Astrocyte (in vitro differentiated cells and primary cell): ENCODE results near the gene PRR5L. TPM values are rescaled to one million over a fixed set of nuclear protein-coding genes. Genes with fewer than 3 reads are reported as not detected.
A peak's percentile ranks its signal among the peaks of the same experiment; 100 is the strongest.

Experiments used
- DNase-seq: peaks from one replicate; pipeline ENCODE4 v3.0.0-alpha.2; 2010; ENCODE audit warnings: low read depth
- FAIRE-seq: peaks from 2 replicates; lab custom pipeline; 2011; peaks lifted over from hg19 to GRCh38; lab: Jason Lieb, UNC
- H2AFZ ChIP-seq: 2 replicates; pipeline ENCODE4 v1.6.0; 2012; ENCODE audit warnings: low read depth, low read length, inconsistent platforms
- H3K27ac ChIP-seq: 2 replicates; pipeline ENCODE4 v1.5.1; 2011; ENCODE audit warnings: low read depth, low read length, inconsistent platforms
- H3K27me3 ChIP-seq: 2 replicates; pipeline ENCODE4 v1.6.0; 2011; ENCODE audit warnings: low read length, inconsistent platforms; ENCODE audit not compliant: insufficient read depth
- H3K36me3 ChIP-seq: 2 replicates; pipeline ENCODE4 v1.5.1; 2011; ENCODE audit warnings: low read length, inconsistent platforms; ENCODE audit not compliant: insufficient read depth
- H3K4me1 ChIP-seq: 2 replicates; pipeline ENCODE4 v1.5.1; 2011; ENCODE audit warnings: low read length, inconsistent platforms; ENCODE audit not compliant: insufficient read depth
- H3K4me2 ChIP-seq: 2 replicates; pipeline ENCODE4 v1.6.0; 2012; ENCODE audit warnings: low read length, inconsistent platforms
- H3K4me3 ChIP-seq: 2 replicates; pipeline ENCODE4 v1.5.1; 2011; ENCODE audit warnings: low read depth, mild to moderate bottlenecking, low read length, inconsistent platforms; ENCODE audit not compliant: insufficient read depth
- H3K79me2 ChIP-seq: 2 replicates; pipeline ENCODE4 v1.6.0; 2012; ENCODE audit warnings: mild to moderate bottlenecking, low read length, inconsistent platforms; ENCODE audit not compliant: insufficient read depth
- H3K9ac ChIP-seq: 2 replicates; pipeline ENCODE4 v1.6.0; 2012; ENCODE audit warnings: mild to moderate bottlenecking, low read length, inconsistent platforms
- H3K9me3 ChIP-seq: 2 replicates; pipeline ENCODE4 v1.5.1; 2012; ENCODE audit warnings: low read depth, mild to moderate bottlenecking, low read length, inconsistent platforms; ENCODE audit not compliant: insufficient read depth
- H4K20me1 ChIP-seq: 2 replicates; pipeline ENCODE4 v1.6.0; 2012; ENCODE audit warnings: low read length, inconsistent platforms; ENCODE audit not compliant: insufficient read depth
- H3K27ac Mint-ChIP-seq: one replicate; pipeline ENCODE4 v1.8.0; 2021; ENCODE audit warnings: mild to moderate bottlenecking, mixed read lengths; ENCODE audit not compliant: unreplicated experiment
- H3K27me3 Mint-ChIP-seq: one replicate; pipeline ENCODE4 v1.8.0; 2021; ENCODE audit warnings: low read depth, mixed read lengths; ENCODE audit not compliant: unreplicated experiment
- H3K36me3 Mint-ChIP-seq: one replicate; pipeline ENCODE4 v1.8.0; 2021; ENCODE audit warnings: low read depth, mixed read lengths; ENCODE audit not compliant: unreplicated experiment
- H3K4me1 Mint-ChIP-seq: one replicate; pipeline ENCODE4 v1.8.0; 2021; ENCODE audit warnings: low read depth, mixed read lengths; ENCODE audit not compliant: unreplicated experiment
- H3K4me3 Mint-ChIP-seq: one replicate; pipeline ENCODE4 v1.8.0; 2021; ENCODE audit warnings: mild to moderate bottlenecking, moderate library complexity, mixed read lengths; ENCODE audit not compliant: unreplicated experiment
- H3K9me3 Mint-ChIP-seq: one replicate; pipeline ENCODE4 v1.8.0; 2021; ENCODE audit warnings: mild to moderate bottlenecking, mixed read lengths; ENCODE audit not compliant: unreplicated experiment
- CTCF ChIP-seq: IDR thresholded peaks from 2 replicates; pipeline ENCODE4 v1.5.1; 2011; ENCODE audit warnings: low read depth, mild to moderate bottlenecking, inconsistent platforms, low read length, moderate library complexity; ENCODE audit not compliant: insufficient read depth
- EZH2 ChIP-seq: IDR thresholded peaks from 2 replicates; pipeline ENCODE4 v1.6.1; 2012; ENCODE audit warnings: mild to moderate bottlenecking, low read length, inconsistent platforms; ENCODE audit not compliant: insufficient read depth
- total RNA-seq: library from RNA; stranded (reverse); gene quantifications from 2 replicates; pipeline ENCODE4 v1.2.1, GENCODE V29; 2021

PRR5L gene
- total RNA-seq, 1 donor from 2014 or later: 55.6 TPM

DNA sequence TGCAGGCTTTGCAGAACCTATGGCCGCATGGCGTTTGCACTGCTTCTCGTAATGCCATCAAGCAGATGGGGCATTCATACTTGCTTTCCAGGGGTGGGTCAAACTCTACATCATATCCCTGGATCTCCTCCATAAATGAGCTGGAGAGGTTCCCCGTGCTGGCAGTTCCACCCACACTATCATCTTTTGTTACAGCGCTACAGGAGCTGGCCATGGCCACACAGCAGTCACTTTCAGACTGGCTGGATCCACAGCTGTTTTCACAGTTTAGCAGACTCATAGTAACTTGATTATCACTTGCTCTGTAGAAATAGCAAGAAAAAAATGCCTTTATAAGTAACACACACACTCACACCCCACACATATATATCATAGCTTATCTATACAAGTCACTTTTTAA lies 205.1 kb downstream of the PRR5L start:
- peaks cover 17% of the 10 kb centered on the region for H3K36me3 ChIP-seq
- no peak overlapping the region for H3K4me3 Mint-ChIP-seq
- peaks cover 46% of the 10 kb centered on the region for H3K4me1 Mint-ChIP-seq
- peak overlapping the region; percentile 82 for H3K27ac ChIP-seq
- H3K4me3 ChIP-seq: no peak overlapping the region
- no peaks in the 10 kb centered on the region for H3K27me3 Mint-ChIP-seq
- H3K9me3 Mint-ChIP-seq: no peaks in the 10 kb centered on the region
- peaks cover 7% of the 10 kb centered on the region for H4K20me1 ChIP-seq
- peaks cover 58% of the 10 kb centered on the region for H3K79me2 ChIP-seq
- peaks cover 26% of the 10 kb centered on the region for H3K4me1 ChIP-seq
- DNase-seq (peak; percentile 25), FAIRE-seq (peak; percentile 26)
- H3K27ac Mint-ChIP-seq: peak overlapping the region; percentile 94
- H3K9me3 ChIP-seq: no peaks in the 10 kb centered on the region
- TF ChIP-seq CTCF: no peak
- no peak for TF ChIP-seq EZH2
- H3K36me3 Mint-ChIP-seq: peaks cover 4% of the 10 kb centered on the region
- peak overlapping the region; percentile 6 for H3K9ac ChIP-seq
- H3K4me2 ChIP-seq: peak overlapping the region; percentile 60
- no peaks in the 10 kb centered on the region for H3K27me3 ChIP-seq
- no peak overlapping the region for H2AFZ ChIP-seq

DNA sequence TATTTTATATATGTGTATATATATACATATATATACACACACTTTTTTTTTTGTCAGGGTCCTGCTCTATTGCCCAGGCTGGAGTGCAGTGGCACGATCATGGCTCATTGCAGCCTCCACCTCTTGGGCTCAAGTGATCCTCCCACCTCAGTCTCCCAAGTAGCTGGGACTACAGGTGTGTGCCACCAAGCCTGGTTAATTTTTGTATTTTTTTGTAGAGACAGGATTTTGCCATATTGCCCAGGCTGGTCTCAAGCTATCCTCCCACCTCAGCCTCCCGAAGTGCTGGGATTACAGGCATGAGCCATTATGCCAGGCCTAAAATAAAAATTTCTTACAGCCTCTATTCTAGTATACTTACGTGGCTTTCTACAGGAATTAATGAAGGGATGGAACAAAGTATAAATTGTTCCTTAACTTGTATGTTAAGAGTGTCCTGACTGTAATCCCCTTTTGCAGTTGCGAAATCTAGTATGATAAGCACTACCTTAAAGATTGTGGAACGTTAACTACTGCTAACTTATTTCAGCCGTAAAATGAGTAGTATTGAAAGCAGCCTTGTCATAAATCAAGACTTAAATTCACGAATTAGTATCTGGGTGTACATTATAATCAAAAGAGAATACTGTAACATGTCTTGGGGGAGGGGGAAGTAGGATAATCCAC lies 211.9 kb downstream of the PRR5L start:
- H2AFZ ChIP-seq: no peak overlapping the region
- H3K9ac ChIP-seq: peak overlapping the region; percentile 97
- H3K9me3 ChIP-seq: no peaks in the 10 kb centered on the region
- H3K4me2 ChIP-seq: peak overlapping the region; percentile 91
- no peaks in the 10 kb centered on the region for H3K27me3 ChIP-seq
- H3K79me2 ChIP-seq: peaks cover 64% of the 10 kb centered on the region
- peak overlapping the region; percentile 14 for H3K27ac Mint-ChIP-seq
- peak overlapping the region; percentile 96 for H3K4me3 ChIP-seq
- no peak for DNase-seq
- peaks cover 11% of the 10 kb centered on the region for H3K4me1 ChIP-seq
- H3K4me3 Mint-ChIP-seq: peak overlapping the region; percentile 99
- H3K27ac ChIP-seq: no peak overlapping the region
- H3K4me1 Mint-ChIP-seq: peaks cover 22% of the 10 kb centered on the region
- TF ChIP-seq EZH2 (no peak), CTCF (no peak)
- H3K27me3 Mint-ChIP-seq: no peaks in the 10 kb centered on the region
- FAIRE-seq: no peak
- peaks cover 23% of the 10 kb centered on the region for H4K20me1 ChIP-seq
- peaks cover 3% of the 10 kb centered on the region for H3K36me3 ChIP-seq
- peaks cover 7% of the 10 kb centered on the region for H3K36me3 Mint-ChIP-seq
- H3K9me3 Mint-ChIP-seq: peaks cover 2% of the 10 kb centered on the region

DNA sequence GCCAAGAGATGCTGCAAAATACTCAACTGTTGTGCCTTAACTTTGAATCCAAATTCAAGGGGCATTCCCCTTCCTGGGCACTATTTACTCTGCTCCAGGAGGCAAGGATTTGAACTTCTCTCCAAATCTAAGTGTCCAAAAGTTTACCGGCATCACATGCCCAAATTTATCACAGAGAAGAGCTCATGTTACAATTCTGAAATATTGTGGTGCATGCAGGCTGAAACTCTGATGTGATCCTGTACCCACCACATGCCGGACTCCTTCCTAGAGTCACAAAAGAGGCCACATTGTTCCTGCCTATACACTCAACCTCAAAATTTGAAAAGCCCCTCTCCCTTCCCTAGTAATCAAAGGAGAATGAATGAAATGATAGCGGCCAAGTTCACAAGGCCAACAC lies 212.7 kb downstream of the PRR5L start:
- Mint-ChIP-seq H3K27me3 (no peaks in the 10 kb centered on the region), H3K9me3 (peaks cover 5% of the 10 kb centered on the region), H3K27ac (peak overlapping the region; percentile 94), H3K36me3 (peaks cover 3% of the 10 kb centered on the region), H3K4me1 (peaks cover 22% of the 10 kb centered on the region), H3K4me3 (peak overlapping the region; percentile 99)
- Histone ChIP-seq H3K27ac (peak overlapping the region; percentile 97), H3K9ac (peak overlapping the region; percentile 97), H3K9me3 (peaks cover 1% of the 10 kb centered on the region), H3K79me2 (peaks cover 56% of the 10 kb centered on the region), H2AFZ (no peak overlapping the region), H3K4me3 (peak overlapping the region; percentile 96), H3K4me2 (peak overlapping the region; percentile 91), H4K20me1 (peaks cover 23% of the 10 kb centered on the region), H3K36me3 (peaks cover 3% of the 10 kb centered on the region), H3K4me1 (peaks cover 11% of the 10 kb centered on the region), H3K27me3 (no peaks in the 10 kb centered on the region)
- DNase-seq (no peak), FAIRE-seq (no peak)
- no peak for TF ChIP-seq CTCF
- no peak for TF ChIP-seq EZH2
